ENCODE data around the gene BTRC.

BTRC gene

GRCh38 chr10:101545898-101546297 lies 191.9 kb downstream of the BTRC start:
- DNase-seq = no peak

GRCh38 chr10:101550965-101551364 lies 197.0 kb downstream of the BTRC start:
- no peak for DNase-seq

- no peak for DNase-seq
These were observed 198.5 kb downstream of the BTRC start for GRCh38 chr10:101552442-101552841.

- DNase-seq = no peak
These were observed 203.6 kb downstream of the BTRC start for GRCh38 chr10:101557541-101557940.

GRCh38 chr10:101558204-101558603 lies 204.2 kb downstream of the BTRC start:
- DNase-seq = no peak

- DNase-seq = no peak
These were observed 205.0 kb downstream of the BTRC start for GRCh38 chr10:101558671-101559595.

- no peak for DNase-seq
These were observed 205.8 kb downstream of the BTRC start for GRCh38 chr10:101559596-101560297.

GRCh38 chr10:101560298-101561067 lies 206.5 kb downstream of the BTRC start:
- no peak for DNase-seq

GRCh38 chr10:101561068-101561915 lies 207.3 kb downstream of the BTRC start:
- no peak for DNase-seq

GRCh38 chr10:101562231-101562630 lies 208.3 kb downstream of the BTRC start:
- DNase-seq = no peak

- no peak for DNase-seq
These were observed 209.0 kb downstream of the BTRC start for GRCh38 chr10:101563007-101563406.

- no peak for DNase-seq
These were observed 209.6 kb downstream of the BTRC start for GRCh38 chr10:101563497-101564040.

GRCh38 chr10:101564490-101564991 lies 210.6 kb downstream of the BTRC start:
- no peak for DNase-seq

- no peak for DNase-seq
These were observed 211.5 kb downstream of the BTRC start for GRCh38 chr10:101565370-101565900.

GRCh38 chr10:101565936-101566332 lies 212.0 kb downstream of the BTRC start:
- DNase-seq = no peak

- no peak for DNase-seq
These were observed 212.6 kb downstream of the BTRC start for GRCh38 chr10:101566333-101567164.

GRCh38 chr10:101567165-101568006 lies 213.4 kb downstream of the BTRC start:
- no peak for DNase-seq

- no peak for DNase-seq
These were observed 214.2 kb downstream of the BTRC start for GRCh38 chr10:101568054-101568745.

- no peak for DNase-seq
These were observed 215.3 kb downstream of the BTRC start for GRCh38 chr10:101569323-101569621.
